ENCODE results near the gene CDH10. TPM values are rescaled to one million over a fixed set of nuclear protein-coding genes. Genes with fewer than 3 reads are reported as not detected.

The CDH10 gene
- total RNA-seq, 1 donor from 2014 or later, result not detected

- intact Hi-C loops (cut with DNase I), result no loop called here
- no peak overlapping the region for H3K27ac ChIP-seq
- no peaks in the 10 kb centered on the region for H3K36me3 ChIP-seq
- H3K4me3 ChIP-seq, result no peak overlapping the region
- DNase-seq (ENCODE audit: low spot score in 2 of 2), result no peak
- no peaks in the 10 kb centered on the region for H3K9me3 ChIP-seq
- TF ChIP-seq, protein P1, sequence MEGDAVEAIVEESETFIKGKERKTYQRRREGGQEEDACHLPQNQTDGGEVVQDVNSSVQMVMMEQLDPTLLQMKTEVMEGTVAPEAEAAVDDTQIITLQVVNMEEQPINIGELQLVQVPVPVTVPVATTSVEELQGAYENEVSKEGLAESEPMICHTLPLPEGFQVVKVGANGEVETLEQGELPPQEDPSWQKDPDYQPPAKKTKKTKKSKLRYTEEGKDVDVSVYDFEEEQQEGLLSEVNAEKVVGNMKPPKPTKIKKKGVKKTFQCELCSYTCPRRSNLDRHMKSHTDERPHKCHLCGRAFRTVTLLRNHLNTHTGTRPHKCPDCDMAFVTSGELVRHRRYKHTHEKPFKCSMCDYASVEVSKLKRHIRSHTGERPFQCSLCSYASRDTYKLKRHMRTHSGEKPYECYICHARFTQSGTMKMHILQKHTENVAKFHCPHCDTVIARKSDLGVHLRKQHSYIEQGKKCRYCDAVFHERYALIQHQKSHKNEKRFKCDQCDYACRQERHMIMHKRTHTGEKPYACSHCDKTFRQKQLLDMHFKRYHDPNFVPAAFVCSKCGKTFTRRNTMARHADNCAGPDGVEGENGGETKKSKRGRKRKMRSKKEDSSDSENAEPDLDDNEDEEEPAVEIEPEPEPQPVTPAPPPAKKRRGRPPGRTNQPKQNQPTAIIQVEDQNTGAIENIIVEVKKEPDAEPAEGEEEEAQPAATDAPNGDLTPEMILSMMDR (IDR thresholded peaks at IDR 0.05), result no peak
- H3K27me3 ChIP-seq, result no peaks in the 10 kb centered on the region
- no peaks in the 10 kb centered on the region for H3K4me1 ChIP-seq
These were observed 73.5 kb downstream of the CDH10 start for GRCh38 chr5:24571302-24571701.

DNA sequence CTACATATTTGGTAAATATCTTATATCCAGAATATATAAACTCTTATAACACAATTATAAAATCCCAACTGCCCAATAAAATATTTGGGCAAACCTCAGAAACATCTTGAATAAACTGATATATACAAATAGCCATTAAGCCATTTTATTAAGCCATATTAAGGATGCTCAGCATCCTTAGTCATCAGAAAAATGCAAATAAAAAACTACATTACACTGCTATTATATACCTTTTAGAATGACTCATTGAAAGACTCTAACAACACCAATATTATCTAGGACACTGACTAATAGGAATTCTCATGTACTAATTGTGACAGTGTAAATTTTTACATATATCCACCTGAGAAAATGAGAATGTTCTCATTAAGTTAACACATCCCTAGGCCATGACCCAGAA lies 77.8 kb downstream of the CDH10 start:
- H3K27ac ChIP-seq, result no peak overlapping the region
- TF ChIP-seq, protein P1 (IDR thresholded peaks at IDR 0.05), result no peak
- H3K36me3 ChIP-seq, result no peaks in the 10 kb centered on the region
- H3K9me3 ChIP-seq, result no peaks in the 10 kb centered on the region
- H3K4me1 ChIP-seq, result no peaks in the 10 kb centered on the region
- H3K4me3 ChIP-seq, result no peak overlapping the region
- intact Hi-C loops (cut with DNase I), result no loop called here
- no peaks in the 10 kb centered on the region for H3K27me3 ChIP-seq
- no peak for DNase-seq (ENCODE audit: low spot score in 2 of 2)

DNA sequence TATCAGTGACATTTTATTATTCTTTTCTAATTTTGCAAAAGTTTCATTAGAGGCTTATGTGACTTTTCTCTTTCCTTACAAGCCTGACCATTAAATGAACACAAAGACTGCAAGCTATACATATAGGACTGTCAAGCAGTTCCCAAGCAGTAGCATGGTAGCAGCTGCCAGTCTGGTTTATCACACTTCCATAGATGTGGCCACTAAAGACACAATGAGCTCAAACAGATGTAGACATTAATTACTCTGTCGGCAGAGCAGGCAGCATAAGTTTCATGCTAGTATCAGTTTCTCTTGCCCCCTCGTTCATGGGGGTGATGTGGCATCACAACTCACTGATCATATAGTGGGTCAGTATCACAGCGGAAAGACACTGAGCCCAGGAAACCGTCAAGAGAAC lies 89.5 kb downstream of the CDH10 start:
- TF ChIP-seq, protein P1 (IDR thresholded peaks at IDR 0.05), result no peak
- no peak for DNase-seq (ENCODE audit: low spot score in 2 of 2)
- H3K27me3 ChIP-seq, result no peaks in the 10 kb centered on the region
- H3K27ac ChIP-seq, result no peak overlapping the region
- no peaks in the 10 kb centered on the region for H3K36me3 ChIP-seq
- no peak overlapping the region for H3K4me3 ChIP-seq
- no peaks in the 10 kb centered on the region for H3K4me1 ChIP-seq
- H3K9me3 ChIP-seq, result no peaks in the 10 kb centered on the region
- intact Hi-C loops (cut with DNase I), result no loop called here

- TF ChIP-seq, protein P1 (IDR thresholded peaks at IDR 0.05), result no peak
- Histone ChIP-seq H3K36me3 (no peaks in the 10 kb centered on the region), H3K27ac (no peak overlapping the region), H3K27me3 (no peaks in the 10 kb centered on the region), H3K9me3 (no peaks in the 10 kb centered on the region), H3K4me1 (no peaks in the 10 kb centered on the region), H3K4me3 (no peak overlapping the region)
- intact Hi-C loops (cut with DNase I), result no loop called here
- no peak for DNase-seq (ENCODE audit: low spot score in 2 of 2)
These were observed 97.6 kb downstream of the CDH10 start for GRCh38 chr5:24547132-24547531.

- H3K27ac ChIP-seq, result no peak overlapping the region
- H3K27me3 ChIP-seq, result no peaks in the 10 kb centered on the region
- H3K4me3 ChIP-seq, result no peak overlapping the region
- TF ChIP-seq, protein P1 (IDR thresholded peaks at IDR 0.05), result no peak
- no peaks in the 10 kb centered on the region for H3K4me1 ChIP-seq
- DNase-seq (ENCODE audit: low spot score in 2 of 2), result no peak
- H3K36me3 ChIP-seq, result no peaks in the 10 kb centered on the region
- intact Hi-C loops (cut with DNase I), result no loop called here
- no peaks in the 10 kb centered on the region for H3K9me3 ChIP-seq
These were observed 105.2 kb downstream of the CDH10 start for GRCh38 chr5:24539613-24540012.

DNA sequence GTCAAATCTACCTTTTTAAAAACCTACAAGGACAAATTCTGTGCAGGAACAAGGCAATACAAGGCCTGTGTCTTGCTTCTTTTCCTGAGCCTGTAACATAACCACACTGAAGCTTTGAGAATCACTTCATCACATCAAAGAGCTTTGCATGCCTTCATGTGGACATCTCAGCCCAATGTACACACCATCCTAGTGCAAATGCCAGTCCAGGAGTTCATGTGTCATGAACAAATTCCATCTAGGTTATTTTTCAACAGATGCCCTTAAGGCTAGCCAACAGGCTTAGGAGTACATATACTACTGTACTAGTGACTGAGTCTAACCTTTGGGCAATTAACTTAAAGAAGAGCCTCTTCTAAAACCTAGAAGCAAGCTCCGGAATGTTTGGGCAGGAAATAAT lies 106.4 kb downstream of the CDH10 start:
- Histone ChIP-seq H3K4me1 (no peaks in the 10 kb centered on the region), H3K27ac (no peak overlapping the region), H3K4me3 (no peak overlapping the region), H3K36me3 (no peaks in the 10 kb centered on the region), H3K9me3 (no peaks in the 10 kb centered on the region), H3K27me3 (no peaks in the 10 kb centered on the region)
- intact Hi-C loops (cut with DNase I), result no loop called here
- TF ChIP-seq, protein P1 (IDR thresholded peaks at IDR 0.05), result no peak
- no peak for DNase-seq (ENCODE audit: low spot score in 2 of 2)
